DND-41 (cell line): ENCODE measurements around the gene SCCPDH.

ENCODE experiments used
- CTCF ChIP-seq: IDR thresholded peaks from 2 replicates; pipeline ENCODE4 v1.5.1; 2012; ENCODE audit warnings: borderline replicate concordance, low read length, moderate library complexity, mild to moderate bottlenecking; ENCODE audit not compliant: poor library complexity, severe bottlenecking; ENCODE audit errors: extremely low read depth
- EZH2 ChIP-seq: IDR thresholded peaks from 3 replicates; pipeline ENCODE4 v1.6.1; 2012; ENCODE audit warnings: borderline replicate concordance, low read depth, mild to moderate bottlenecking, moderate library complexity, low read length, inconsistent platforms; ENCODE audit not compliant: severe bottlenecking

GRCh38 chr1:246695136-246695535 lies 29.1 kb upstream of the SCCPDH start:
- TF ChIP-seq CTCF (no peak), EZH2 (no peak)
